ENCODE measurements around the gene TENM4.

GRCh38 chr11:79418241-79418640 is 22.6 kb downstream of the TENM4 start:
- TF ChIP-seq SIN3A (IDR thresholded peaks at IDR 0.05; ENCODE audit: borderline replicate concordance, insufficient read depth, low read length) (no peak), POLR2AphosphoS5 (IDR thresholded peaks at IDR 0.05; ENCODE audit: low read depth, low read length) (no peak)
